Ovary (tissue), 9 donors: ENCODE results near the gene CCDC141. TPM values are rescaled to one million over a fixed set of nuclear protein-coding genes. Genes with fewer than 3 reads are reported as not detected.

Experiments used
- DNase-seq, 5 donors: peaks; one replicate each; pipeline ENCODE4 v3.0.0-alpha.2; 2019 to 2020
- H3K27ac ChIP-seq, 2 donors: fragments of 200-600 bp; one replicate each; pipeline versions ENCODE4 v1.5.1 to v1.8.0; 2019 to 2022
- H3K27me3 ChIP-seq: fragments of 200-600 bp; one replicate; pipeline ENCODE4 v1.8.0; 2022
- H3K36me3 ChIP-seq: fragments of 200-600 bp; sonication (generic); one replicate; pipeline ENCODE4 v1.5.1; 2019
- H3K4me1 ChIP-seq: one replicate; pipeline ENCODE4 v1.8.1; 2013; ENCODE audit warnings: mild to moderate bottlenecking, moderate library complexity; ENCODE audit not compliant: insufficient read depth
- H3K4me3 ChIP-seq: fragments of 200-600 bp; sonication (generic); one replicate; pipeline ENCODE4 v1.5.1; 2017
- H3K9me3 ChIP-seq, 2 donors: fragments of 200-600 bp in 1 of 2; sonication (generic) in 1 of 2; one replicate each; pipeline versions ENCODE4 v1.5.1 to v1.8.1; 2013 to 2019; ENCODE audit warnings: mild to moderate bottlenecking in 1 of 2, moderate library complexity in 1 of 2
- EP300 ChIP-seq: sonication (generic); formaldehyde crosslinking; IDR thresholded peaks from one replicate; pipeline ENCODE4 v1.6.1; 2017; ENCODE audit warnings: antibody characterized with exemption
- POLR2A ChIP-seq: fragments of 450-650 bp; IDR thresholded peaks from one replicate; pipeline ENCODE4 v1.6.1; 2017; ENCODE audit warnings: antibody characterized with exemption, mild to moderate bottlenecking, moderate library complexity
- WGBS, 3 donors: extraction: QIAGEN DNeasy Blood & Tissue Kit in 1 of 3; methylation state at CpG; one replicate each; pipeline versions ENCODE4 v1.1.5 to v1.1.7; 2013 to 2017; 5-methylcytosine and 5-hydroxymethylcytosine counted together
- intact Hi-C, 4 donors: fragments of 100-400 bp; cut with DNase I; formaldehyde crosslinking; loops; one replicate each; pipeline versions ENCODE4 v1.11.0 to v1.15.1; 2022 to 2023
- polyA plus RNA-seq, 2 donors: library from polyadenylated mRNA; stranded (reverse); fragments of 200-250 nt in 1 of 2; fragments of 350-450 nt in 1 of 2; fragmentation: Illumina TruSeq in 1 of 2; extraction: RNeasy Lipid Tissue Mini Kit (QIAGEN cat#74804) in 1 of 2; gene quantifications; one replicate each; pipeline ENCODE4 v1.2.3, GENCODE V29; 2013 to 2014
- total RNA-seq, 7 donors: library from RNA; depleted of rRNA in 2 of 7; stranded (reverse); fragments of >200 nt in 2 of 7; fragmentation: NEBNext Ultra II Directional in 3 of 7; extraction: Animal tissue kit (Norgen Biotek cat#: 25700) in 3 of 7; gene quantifications; one replicate each; pipeline versions ENCODE4 v1.1.0 to v1.2.4, GENCODE V29; 2016 to 2023
- TF ChIP-seq, protein P1 (sequence below), 3 donors: fragments of 450-650 bp in 2 of 3; fragments of 200-600 bp in 1 of 3; IDR thresholded peaks; one replicate each; pipeline versions ENCODE4 v1.5.1 to v1.8.0; 2016 to 2022; ENCODE audit warnings: antibody characterized with exemption in 3 of 3, mild to moderate bottlenecking in 1 of 3
- donor health status: DM: no; HTN: no; CAD: no; lungs with moderate emphysema.
- donor health status: DM: no; HTN: no; CAD: no.
- donor health status: Bipolar disorder and iron deficiency.
- donor health status: DM: yes; HTN: yes; CAD: no.
- donor health status: DM: no; HTN: no; CAD: no.
- donor health status: DM: yes; HTN: yes; CAD: no.

CCDC141 gene
- total and polyA plus RNA-seq, 9 donors, result 0.35 to 6.2 (median 0.77) TPM

DNA sequence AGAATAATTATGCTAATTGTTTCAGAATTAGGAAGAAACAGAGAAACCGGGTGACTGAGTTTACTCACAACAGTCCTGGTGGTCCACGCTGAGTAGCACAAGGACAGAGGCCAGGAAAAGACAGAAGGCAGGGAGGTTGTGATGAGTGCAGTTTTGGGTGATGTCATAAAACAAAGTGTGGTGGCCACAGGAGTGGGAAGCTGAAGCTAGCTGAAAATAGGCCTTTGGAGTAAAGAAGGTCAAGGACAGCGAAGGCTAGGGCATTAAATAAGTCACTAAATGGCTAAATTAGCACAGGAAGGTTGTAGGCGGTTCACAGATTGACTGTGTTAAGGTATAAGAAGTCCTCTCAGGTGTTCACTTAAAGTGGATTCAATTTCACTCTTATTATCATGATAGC is 121.9 kb downstream of the CCDC141 start:
- TF ChIP-seq EP300, result no peak
- TF ChIP-seq, protein P1, sequence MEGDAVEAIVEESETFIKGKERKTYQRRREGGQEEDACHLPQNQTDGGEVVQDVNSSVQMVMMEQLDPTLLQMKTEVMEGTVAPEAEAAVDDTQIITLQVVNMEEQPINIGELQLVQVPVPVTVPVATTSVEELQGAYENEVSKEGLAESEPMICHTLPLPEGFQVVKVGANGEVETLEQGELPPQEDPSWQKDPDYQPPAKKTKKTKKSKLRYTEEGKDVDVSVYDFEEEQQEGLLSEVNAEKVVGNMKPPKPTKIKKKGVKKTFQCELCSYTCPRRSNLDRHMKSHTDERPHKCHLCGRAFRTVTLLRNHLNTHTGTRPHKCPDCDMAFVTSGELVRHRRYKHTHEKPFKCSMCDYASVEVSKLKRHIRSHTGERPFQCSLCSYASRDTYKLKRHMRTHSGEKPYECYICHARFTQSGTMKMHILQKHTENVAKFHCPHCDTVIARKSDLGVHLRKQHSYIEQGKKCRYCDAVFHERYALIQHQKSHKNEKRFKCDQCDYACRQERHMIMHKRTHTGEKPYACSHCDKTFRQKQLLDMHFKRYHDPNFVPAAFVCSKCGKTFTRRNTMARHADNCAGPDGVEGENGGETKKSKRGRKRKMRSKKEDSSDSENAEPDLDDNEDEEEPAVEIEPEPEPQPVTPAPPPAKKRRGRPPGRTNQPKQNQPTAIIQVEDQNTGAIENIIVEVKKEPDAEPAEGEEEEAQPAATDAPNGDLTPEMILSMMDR (IDR thresholded peaks at IDR 0.05), result no peak
- TF ChIP-seq POLR2A, result no peak
- no peak for DNase-seq
- intact Hi-C loops, result no loop called here
- H3K4me1 ChIP-seq, result no peaks in the 10 kb centered on the region
- no peaks in the 10 kb centered on the region for H3K9me3 ChIP-seq
- WGBS, 3 donors, result 64 to 82% (median 77%) methylated on average over 4 of the region's 4 CpGs
- no peaks in the 10 kb centered on the region for H3K27me3 ChIP-seq
- no peak overlapping the region for H3K27ac ChIP-seq
- no peak overlapping the region for H3K4me3 ChIP-seq
- no peaks in the 10 kb centered on the region for H3K36me3 ChIP-seq

DNA sequence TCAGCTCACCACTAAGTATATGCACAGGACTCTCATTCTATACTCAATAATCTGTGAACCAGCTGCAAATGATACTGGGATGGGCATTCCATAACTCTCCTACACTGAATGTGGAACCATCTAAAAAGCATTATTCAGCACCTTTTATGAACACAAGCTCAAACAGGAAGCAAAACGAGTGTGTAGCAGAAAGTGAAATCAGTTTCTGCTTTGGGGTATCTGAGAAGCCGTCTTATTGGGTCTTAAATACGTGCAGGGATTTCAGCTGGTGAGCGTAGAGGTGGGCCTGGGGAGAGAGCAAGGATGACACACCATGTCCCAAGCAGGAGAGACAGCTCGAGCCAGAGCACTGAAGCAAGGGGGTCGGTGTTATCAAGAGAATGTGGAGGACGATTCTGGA is 122.8 kb downstream of the CCDC141 start:
- WGBS, 3 donors, result 39 to 66% (median 45%) methylated on average over 7 of the region's 7 CpGs
- TF ChIP-seq EP300 (no peak), POLR2A (no peak)
- TF ChIP-seq, protein P1 (IDR thresholded peaks at IDR 0.05), result no peak
- DNase-seq, result no peak
- Histone ChIP-seq H3K4me1 (no peaks in the 10 kb centered on the region), H3K36me3 (no peaks in the 10 kb centered on the region), H3K27ac (no peak overlapping the region), H3K27me3 (no peaks in the 10 kb centered on the region), H3K9me3 (no peaks in the 10 kb centered on the region), H3K4me3 (no peak overlapping the region)
- intact Hi-C loops, result no loop called here

DNA sequence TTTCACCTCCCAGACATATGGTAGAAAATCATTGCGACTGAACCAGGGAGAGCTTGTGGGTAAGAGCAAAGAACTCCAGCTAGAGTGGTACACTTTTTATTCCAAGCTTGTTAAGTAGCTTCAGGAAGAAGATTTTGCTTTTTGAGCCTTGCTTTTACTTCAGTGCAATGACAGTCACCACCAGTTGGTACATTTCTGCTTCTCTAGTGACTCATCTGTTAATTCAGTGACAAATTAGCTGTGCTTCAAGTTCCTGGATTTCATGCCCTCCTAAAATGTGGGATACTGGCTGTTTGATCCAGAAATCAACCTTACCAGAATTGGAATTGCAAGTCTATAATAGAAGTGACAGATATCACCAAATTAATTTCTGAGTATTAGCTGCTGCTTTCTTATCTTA is 125.1 kb downstream of the CCDC141 start:
- H3K36me3 ChIP-seq, result no peaks in the 10 kb centered on the region
- H3K9me3 ChIP-seq, result no peaks in the 10 kb centered on the region
- 83 to 95% (median 91%) methylated on average over 1 of the region's 1 CpG for WGBS, 3 donors
- DNase-seq, result no peak
- H3K27me3 ChIP-seq, result no peaks in the 10 kb centered on the region
- H3K4me1 ChIP-seq, result no peaks in the 10 kb centered on the region
- intact Hi-C loops, result no loop called here
- TF ChIP-seq, protein P1 (IDR thresholded peaks at IDR 0.05), result no peak
- TF ChIP-seq POLR2A, result no peak
- no peak for TF ChIP-seq EP300
- H3K4me3 ChIP-seq, result no peak overlapping the region
- no peak overlapping the region for H3K27ac ChIP-seq

DNA sequence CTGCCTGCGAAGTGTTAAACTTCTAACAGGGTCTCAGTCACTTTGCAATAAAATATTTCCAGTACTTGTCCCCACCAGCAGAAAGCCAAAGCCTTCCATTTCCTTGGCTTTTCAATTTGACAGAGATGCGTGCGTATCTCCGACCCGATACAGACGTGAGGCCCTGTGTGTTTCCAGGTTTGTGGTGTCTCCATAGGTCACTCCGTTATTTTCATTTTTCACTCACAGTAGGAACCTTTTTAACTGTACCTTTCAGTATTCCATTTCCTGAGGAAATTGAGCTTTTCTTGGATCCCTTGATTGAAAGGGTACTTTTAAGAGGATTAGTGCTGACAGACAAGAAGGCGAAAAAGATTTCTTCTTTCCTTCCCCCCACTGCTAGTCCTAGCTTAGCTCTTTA is 126.4 kb downstream of the CCDC141 start:
- Histone ChIP-seq H3K27ac (no peak overlapping the region), H3K4me1 (no peaks in the 10 kb centered on the region), H3K9me3 (no peaks in the 10 kb centered on the region), H3K36me3 (no peaks in the 10 kb centered on the region), H3K27me3 (no peaks in the 10 kb centered on the region), H3K4me3 (no peak overlapping the region)
- no peak for DNase-seq
- TF ChIP-seq POLR2A, result no peak
- TF ChIP-seq, protein P1 (IDR thresholded peaks at IDR 0.05), result no peak
- TF ChIP-seq EP300, result no peak
- WGBS, 3 donors, result 95 to 97% (median 97%) methylated on average over 8 of the region's 8 CpGs
- intact Hi-C loops, result no loop called here
